Transverse colon (tissue), 4 donors: ENCODE results near the gene SELENOV. TPM values are rescaled to one million over a fixed set of nuclear protein-coding genes. Genes with fewer than 3 reads are reported as not detected.
A peak's percentile ranks its signal among the peaks of the same experiment; 100 is the strongest.

Experiments
- DNase-seq: peaks from one replicate; pipeline ENCODE4 v3.0.0-alpha.2; 2019
- H3K27ac ChIP-seq, 4 donors: fragments of 200-600 bp; sonication (generic); 2 replicates each; pipeline ENCODE4 v1.5.1; 2016 to 2018; ENCODE audit warnings: inconsistent platforms in 4 of 4
- H3K27me3 ChIP-seq: fragments of 200-600 bp; sonication (generic); 2 replicates; pipeline ENCODE4 v1.5.1; 2017; ENCODE audit warnings: inconsistent platforms
- H3K36me3 ChIP-seq, 4 donors: fragments of 200-600 bp; sonication (generic); 2 replicates each; pipeline ENCODE4 v1.5.1; 2017 to 2019; ENCODE audit warnings: inconsistent platforms in 4 of 4
- H3K4me1 ChIP-seq, 4 donors: fragments of 200-600 bp; sonication (generic); 2 replicates each; pipeline ENCODE4 v1.5.1; 2017 to 2020; ENCODE audit warnings: inconsistent platforms in 4 of 4
- H3K4me3 ChIP-seq, 4 donors: fragments of 200-600 bp; sonication (generic); 1 replicate in 1 of 4; 2 replicates in 3 of 4; pipeline versions ENCODE4 v1.5.1 to v1.6.1; 2017 to 2019; ENCODE audit warnings: inconsistent platforms in 4 of 4
- H3K9me3 ChIP-seq, 2 donors: fragments of 200-600 bp; sonication (generic); 2 replicates each; pipeline ENCODE4 v1.5.1; 2017 to 2019; ENCODE audit warnings: inconsistent platforms in 2 of 2
- CTCF ChIP-seq, 5 experiments: fragments of 200-600 bp in 3 of 5; fragments of 450-650 bp in 2 of 5; sonication (generic) in 3 of 5; IDR thresholded peaks; 1 replicate in 2 of 5; 2 replicates in 3 of 5; pipeline ENCODE4 v1.5.1; 2016 to 2017; ENCODE audit warnings: antibody characterized with exemption in 5 of 5, inconsistent platforms in 3 of 5, mild to moderate bottlenecking in 2 of 5, moderate library complexity in 1 of 5
- EP300 ChIP-seq: sonication (generic); formaldehyde crosslinking; IDR thresholded peaks from one replicate; pipeline ENCODE4 v1.6.1; 2017; ENCODE audit warnings: antibody characterized with exemption, low read depth
- POLR2A ChIP-seq: fragments of 450-650 bp; IDR thresholded peaks from one replicate; pipeline ENCODE4 v1.6.1; 2016; ENCODE audit warnings: antibody characterized with exemption, mild to moderate bottlenecking, moderate library complexity
- POLR2AphosphoS5 ChIP-seq, 3 donors: sonication (generic); formaldehyde crosslinking; IDR thresholded peaks; one replicate each; pipeline ENCODE4 v1.6.1; 2016; ENCODE audit warnings: antibody characterized with exemption in 3 of 3
- WGBS, 2 donors: methylation state at CpG; one replicate each; pipeline ENCODE4 v1.1.5; 2018; ENCODE audit warnings: low coverage in 1 of 2; 5-methylcytosine and 5-hydroxymethylcytosine counted together
- in situ Hi-C, 4 donors: fragments of 200-750 bp; cut with MboI; loops; one replicate each; pipeline versions ENCODE4 v1.15.0 to v1.15.1; 2017; ENCODE audit warnings: low sequenced_read_pairs in 3 of 4, low pct_ligation_motif_present in 1 of 4, low pct_unique_long_range_greater_than_20kb in 1 of 4
- intact Hi-C: fragments of 100-400 bp; cut with DNase I; formaldehyde crosslinking; loops from one replicate; pipeline ENCODE4 v1.15.1; 2023; ENCODE audit warnings: low total_unique reads
- total RNA-seq, 4 donors: library from RNA; depleted of rRNA; stranded (reverse); fragments of >200 nt; gene quantifications; one replicate each; pipeline ENCODE4 v1.1.0, GENCODE V29; 2016

The SELENOV gene
- total RNA-seq, 4 donors from 2014 or later, result not detected

- peaks cover 96% of the 10 kb centered on the region for H3K27me3 ChIP-seq
- no peak for TF ChIP-seq EP300
- no peak for TF ChIP-seq CTCF (IDR thresholded peaks at IDR 0.05)
- no peak for TF ChIP-seq POLR2AphosphoS5 (IDR thresholded peaks at IDR 0.05)
- no peak for TF ChIP-seq POLR2A
- intact Hi-C loops, result no loop called here
- H3K4me3 ChIP-seq, result no peak overlapping the region
- no peaks in the 10 kb centered on the region for H3K9me3 ChIP-seq
- in situ Hi-C loops, result no loop called here
- 83 to 88% methylated on average over 3 to 9 of the region's 9 CpGs for WGBS, 2 donors
- H3K4me1 ChIP-seq, result peaks cover 0 to 11% (median 7%) of the 10 kb centered on the region in 4 donors
- no peak for DNase-seq
- H3K27ac ChIP-seq, result no peak overlapping the region
- no peaks in the 10 kb centered on the region for H3K36me3 ChIP-seq
These were observed 6.3 kb upstream of the SELENOV start for GRCh38 chr19:39508629-39509028.

- Histone ChIP-seq H3K27ac (no peak overlapping the region), H3K4me1 (peaks cover 0 to 11% (median 7%) of the 10 kb centered on the region in 4 donors), H3K36me3 (no peaks in the 10 kb centered on the region), H3K27me3 (peaks cover 96% of the 10 kb centered on the region), H3K9me3 (no peaks in the 10 kb centered on the region), H3K4me3 (no peak overlapping the region)
- no peak for TF ChIP-seq POLR2AphosphoS5 (IDR thresholded peaks at IDR 0.05)
- TF ChIP-seq POLR2A, result no peak
- TF ChIP-seq CTCF (IDR thresholded peaks at IDR 0.05), result no peak
- TF ChIP-seq EP300, result no peak
- 67% methylated on average over 2 of the region's 2 CpGs; no CpG with 5 or more reads in 1 of the 2 donors for WGBS, 2 donors
- intact Hi-C loops (no loop called here), in situ Hi-C loops (no loop called here)
- DNase-seq, result no peak
These were observed 5.7 kb upstream of the SELENOV start for GRCh38 chr19:39509233-39509632.

- no peaks in the 10 kb centered on the region for H3K9me3 ChIP-seq
- in situ Hi-C loops, result no loop called here
- no peak for DNase-seq
- no peaks in the 10 kb centered on the region for H3K36me3 ChIP-seq
- peaks cover 93% of the 10 kb centered on the region for H3K27me3 ChIP-seq
- WGBS, 2 donors, result 35 to 57% methylated on average over 2 of the region's 2 CpGs
- TF ChIP-seq CTCF (IDR thresholded peaks at IDR 0.05) (no peak), EP300 (no peak), POLR2A (no peak), POLR2AphosphoS5 (IDR thresholded peaks at IDR 0.05) (no peak)
- H3K4me1 ChIP-seq, result peaks cover 6 to 18% (median 14%) of the 10 kb centered on the region in 4 donors
- no peak overlapping the region for H3K4me3 ChIP-seq
- no peak overlapping the region for H3K27ac ChIP-seq
- intact Hi-C loops, result no loop called here
These were observed 2.0 kb upstream of the SELENOV start for GRCh38 chr19:39512988-39513387.

GRCh38 chr19:39515551-39516191 lies 732 bp downstream of the SELENOV start:
- DNase-seq, result no peak
- intact Hi-C loops, result no loop called here
- TF ChIP-seq POLR2A (no peak), EP300 (no peak), POLR2AphosphoS5 (IDR thresholded peaks at IDR 0.05) (no peak), CTCF (IDR thresholded peaks at IDR 0.05) (no peak)

More at GRCh38 chr19:39515551-39516191, 732 bp downstream of the SELENOV start:
- peaks cover 81% of the 10 kb centered on the region for H3K27me3 ChIP-seq
- H3K4me3 ChIP-seq, result peak overlapping the region in 3 of 4 donors; percentile 11 to 44 (median 22)
- in situ Hi-C loops, result no loop called here
- 5% methylated on average over 32 of the region's 44 CpGs; no CpG with 5 or more reads in 1 of the 2 donors for WGBS, 2 donors
- H3K36me3 ChIP-seq, result no peaks in the 10 kb centered on the region
- no peak overlapping the region for H3K27ac ChIP-seq
- peaks cover 6 to 18% (median 14%) of the 10 kb centered on the region in 4 donors for H3K4me1 ChIP-seq
- no peaks in the 10 kb centered on the region for H3K9me3 ChIP-seq
